Measurements from ENCODE around the gene ARHGAP26. TPM values are rescaled to one million over a fixed set of nuclear protein-coding genes. Genes with fewer than 3 reads are reported as not detected.
"Not testable (repeated sequence)": the region's sequence is repeated elsewhere in the genome, so short reads cannot be mapped to it uniquely, and the experiment has no call there.

ARHGAP26 gene
- total RNA-seq, 1 experiment from 2014 or later = 34.5 TPM

DNA sequence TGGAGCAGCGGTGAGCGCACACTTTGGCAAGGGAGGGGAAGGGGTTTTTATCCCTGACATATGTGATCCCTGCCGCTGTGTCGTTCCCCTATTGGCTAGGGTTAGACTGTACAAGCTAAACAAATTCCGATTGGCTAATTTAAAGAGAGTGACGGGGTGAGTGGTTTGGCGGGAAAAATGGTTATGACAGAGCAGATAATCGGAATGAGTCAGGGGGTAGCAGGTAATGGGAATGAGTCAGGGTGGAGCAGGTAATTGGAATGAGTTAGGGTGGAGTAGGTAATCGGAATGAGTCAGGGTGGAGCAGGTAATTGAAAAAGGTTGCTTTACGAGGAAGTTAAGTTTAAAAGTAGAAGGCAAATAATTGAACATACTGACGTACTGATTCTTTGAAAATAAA is 318.5 kb downstream of the ARHGAP26 start:
- RAD21 ChIA-PET (ENCODE audit: low non-redundant PET in 1 of 2, low total read pairs in 2 of 2, uncharacterized antibody in 2 of 2, unreplicated experiment in 2 of 2); CTCF ChIA-PET; H4K20me1 ChIP-seq (ENCODE audit: insufficient read depth); BruUV-seq (replicated peaks); H3K4me3 ChIP-seq (replicated peaks in 1 of 2; ENCODE audit: low read depth in 1 of 2, low read length in 2 of 2); intact Hi-C loops (cut with micrococcal nuclease); H3K27me3 ChIP-seq (ENCODE audit: insufficient read depth, low read length); ATAC-seq; POLR2A ChIA-PET; H3K79me2 ChIP-seq (ENCODE audit: insufficient read depth, low read length); H3K9me2 ChIP-seq (ENCODE audit: insufficient read depth); H3K27ac ChIP-seq (ENCODE audit: low read depth, low read length); H3K9me3 ChIP-seq (ENCODE audit: control insufficient read depth in 1 of 2, insufficient read depth in 1 of 2, low read depth in 1 of 2, low read length in 2 of 2); H3K9ac ChIP-seq (ENCODE audit: low read length); DNase-seq (ENCODE audit: low read depth, low spot score); H3K36me3 ChIP-seq (ENCODE audit: control insufficient read depth in 1 of 2, insufficient read depth in 2 of 2, low read length in 2 of 2); H2AFZ ChIP-seq (ENCODE audit: low read depth, low read length, poor library complexity, severe bottlenecking): not testable (repeated sequence)
- peaks cover 13 to 31% of the 10 kb centered on the region in 2 experiments for H3K4me1 ChIP-seq (ENCODE audit: control insufficient read depth in 1 of 2, insufficient read depth in 2 of 2, low read length in 2 of 2)
- TF ChIP-seq JUND (IDR thresholded peaks at IDR 0.05) = peak; percentile 29; the same call in 1 of the 2 replicates
- peak; percentile 48; the same call in 1 of the 2 replicates for TF ChIP-seq CBX3 (IDR thresholded peaks at IDR 0.05; ENCODE audit: low read depth)
- peak; percentile 51; the same call in 1 of the 2 replicates for TF ChIP-seq FOSL1 (IDR thresholded peaks at IDR 0.05; ENCODE audit: low read depth)
- H3K4me2 ChIP-seq (ENCODE audit: low read length) = peak overlapping the region; percentile 18

- BruUV-seq (replicated peaks); H3K79me2 ChIP-seq (ENCODE audit: insufficient read depth, low read length); H4K20me1 ChIP-seq (ENCODE audit: insufficient read depth); H3K9me3 ChIP-seq (ENCODE audit: control insufficient read depth in 1 of 2, insufficient read depth in 1 of 2, low read depth in 1 of 2, low read length in 2 of 2); ATAC-seq; RAD21 ChIA-PET (ENCODE audit: low non-redundant PET in 1 of 2, low total read pairs in 2 of 2, uncharacterized antibody in 2 of 2, unreplicated experiment in 2 of 2); H3K4me2 ChIP-seq (ENCODE audit: low read length); H3K36me3 ChIP-seq (ENCODE audit: control insufficient read depth in 1 of 2, insufficient read depth in 2 of 2, low read length in 2 of 2); DNase-seq (ENCODE audit: low read depth, low spot score); H3K9ac ChIP-seq (ENCODE audit: low read length); H3K27me3 ChIP-seq (ENCODE audit: insufficient read depth, low read length); H2AFZ ChIP-seq (ENCODE audit: low read depth, low read length, poor library complexity, severe bottlenecking); CTCF ChIA-PET; H3K27ac ChIP-seq (ENCODE audit: low read depth, low read length); intact Hi-C loops (cut with micrococcal nuclease); H3K4me3 ChIP-seq (replicated peaks in 1 of 2; ENCODE audit: low read depth in 1 of 2, low read length in 2 of 2); POLR2A ChIA-PET; H3K9me2 ChIP-seq (ENCODE audit: insufficient read depth): not testable (repeated sequence)
- H3K4me1 ChIP-seq (ENCODE audit: control insufficient read depth in 1 of 2, insufficient read depth in 2 of 2, low read length in 2 of 2) = peaks cover 13 to 40% of the 10 kb centered on the region in 2 experiments
These were observed 319.9 kb downstream of the ARHGAP26 start for GRCh38 chr5:143090044-143090443.

DNA sequence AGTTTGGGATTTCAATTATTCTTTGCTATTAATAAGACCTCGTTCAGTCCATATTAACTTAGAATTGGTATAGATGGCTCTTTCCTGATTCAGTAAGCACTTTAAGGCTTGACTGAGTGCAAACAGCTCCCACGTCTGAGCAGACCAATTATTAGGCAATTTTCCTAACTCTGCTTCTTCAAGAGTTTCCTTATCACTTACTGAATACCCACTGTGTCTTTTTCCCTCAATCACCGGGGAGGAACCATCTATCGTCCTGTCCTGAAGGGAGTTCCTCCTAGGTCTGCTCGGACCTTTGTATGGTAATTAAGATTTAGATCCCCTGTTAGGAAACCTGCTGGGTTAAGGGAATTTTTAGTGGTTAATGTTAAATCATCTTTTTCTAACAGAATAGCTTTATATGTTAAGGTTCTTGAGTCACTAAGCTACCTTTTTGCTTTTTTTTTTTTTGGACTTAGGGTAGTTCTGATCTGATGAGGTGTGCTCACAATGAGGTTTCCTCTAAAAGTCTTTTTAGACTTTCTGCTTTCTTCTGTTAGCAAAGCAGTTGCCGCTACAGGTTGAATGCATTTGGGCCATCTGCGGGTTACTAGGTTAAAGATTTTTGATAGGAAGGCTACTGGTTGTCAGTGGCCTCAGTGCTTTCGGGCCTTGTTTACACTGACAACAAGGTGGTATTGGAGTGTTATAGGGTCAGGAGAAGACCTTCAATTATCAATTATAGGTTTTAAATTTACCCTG is 322.7 kb downstream of the ARHGAP26 start:
- ATAC-seq; RAD21 ChIA-PET (ENCODE audit: low non-redundant PET in 1 of 2, low total read pairs in 2 of 2, uncharacterized antibody in 2 of 2, unreplicated experiment in 2 of 2); H3K79me2 ChIP-seq (ENCODE audit: insufficient read depth, low read length); H3K36me3 ChIP-seq (ENCODE audit: control insufficient read depth in 1 of 2, insufficient read depth in 2 of 2, low read length in 2 of 2); H3K27me3 ChIP-seq (ENCODE audit: insufficient read depth, low read length); H2AFZ ChIP-seq (ENCODE audit: low read depth, low read length, poor library complexity, severe bottlenecking); BruUV-seq (replicated peaks); intact Hi-C loops (cut with micrococcal nuclease); H3K4me3 ChIP-seq (replicated peaks in 1 of 2; ENCODE audit: low read depth in 1 of 2, low read length in 2 of 2); H3K4me2 ChIP-seq (ENCODE audit: low read length); H3K9me2 ChIP-seq (ENCODE audit: insufficient read depth); DNase-seq (ENCODE audit: low read depth, low spot score); H3K9me3 ChIP-seq (ENCODE audit: control insufficient read depth in 1 of 2, insufficient read depth in 1 of 2, low read depth in 1 of 2, low read length in 2 of 2); CTCF ChIA-PET; H4K20me1 ChIP-seq (ENCODE audit: insufficient read depth); H3K9ac ChIP-seq (ENCODE audit: low read length); H3K27ac ChIP-seq (ENCODE audit: low read depth, low read length); POLR2A ChIA-PET: not testable (repeated sequence)
- H3K4me1 ChIP-seq (ENCODE audit: control insufficient read depth in 1 of 2, insufficient read depth in 2 of 2, low read length in 2 of 2) = peaks cover 0 to 26% of the 10 kb centered on the region in 2 experiments; a peak in 2 of 4 replicates
